Neuronal stem cell (in vitro differentiated cells): ENCODE data around the gene KIFC3.

Experiments
- DNase-seq: peaks from one replicate; pipeline ENCODE4 v3.0.0-alpha.2; 2013; ENCODE audit warnings: low spot score
- H2AFZ ChIP-seq: one replicate; pipeline ENCODE4 v1.6.1; 2013; ENCODE audit warnings: mild to moderate bottlenecking, low read length, inconsistent platforms
- H2AK5ac ChIP-seq: 2 replicates; pipeline ENCODE4 v1.6.1; 2013; ENCODE audit warnings: low read depth, mild to moderate bottlenecking, inconsistent platforms, low read length, moderate library complexity, mixed read lengths
- H2BK120ac ChIP-seq: 2 replicates; pipeline ENCODE4 v1.6.1; 2013; ENCODE audit warnings: low read depth, mild to moderate bottlenecking, inconsistent platforms, low read length, moderate library complexity, mixed read lengths
- H2BK12ac ChIP-seq: one replicate; pipeline ENCODE4 v1.6.1; 2013; ENCODE audit warnings: low read length, inconsistent platforms
- H2BK15ac ChIP-seq: 2 replicates; pipeline ENCODE4 v1.6.1; 2013; ENCODE audit warnings: mild to moderate bottlenecking, low read length, inconsistent platforms, mixed read lengths
- H2BK5ac ChIP-seq: one replicate; pipeline ENCODE4 v1.6.1; 2013; ENCODE audit warnings: inconsistent platforms, mild to moderate bottlenecking, low read length, moderate library complexity
- H3K14ac ChIP-seq: one replicate; pipeline ENCODE4 v1.6.1; 2013; ENCODE audit warnings: low read length, inconsistent platforms
- H3K18ac ChIP-seq: 2 replicates; pipeline ENCODE4 v1.6.1; 2013; ENCODE audit warnings: low read length, inconsistent platforms
- H3K23ac ChIP-seq: 2 replicates; pipeline ENCODE4 v1.6.1; 2013; ENCODE audit warnings: low read depth, mild to moderate bottlenecking, mixed read lengths, low read length, inconsistent platforms; ENCODE audit not compliant: poor library complexity
- H3K27ac ChIP-seq: replicated peaks from 3 replicates; pipeline ENCODE4 v1.5.1; 2013; ENCODE audit warnings: low read length, inconsistent platforms
- H3K27me3 ChIP-seq, 3 experiments: 2 replicates each; pipeline ENCODE4 v1.6.1; 2013; ENCODE audit warnings: low read length in 3 of 3, mild to moderate bottlenecking in 2 of 3, inconsistent platforms in 1 of 3, low read depth in 1 of 3, mixed read lengths in 1 of 3, moderate library complexity in 1 of 3; ENCODE audit not compliant: control insufficient read depth in 3 of 3, insufficient read depth in 3 of 3
- H3K36me3 ChIP-seq, 2 donors: replicated peaks in 1 of 2; 2 replicates each; pipeline ENCODE4 v1.6.1; 2013; ENCODE audit warnings: low read length in 2 of 2; ENCODE audit not compliant: control insufficient read depth in 2 of 2, insufficient read depth in 2 of 2
- H3K4ac ChIP-seq: 2 replicates; pipeline ENCODE4 v1.6.1; 2013; ENCODE audit warnings: inconsistent platforms, mild to moderate bottlenecking, low read length, moderate library complexity
- H3K4me1 ChIP-seq, 2 donors: 1 replicate in 1 of 2; 2 replicates in 1 of 2; pipeline ENCODE4 v1.6.1; 2013; ENCODE audit warnings: low read length in 2 of 2, low read depth in 1 of 2; ENCODE audit not compliant: control insufficient read depth in 2 of 2, insufficient read depth in 1 of 2
- H3K4me2 ChIP-seq: one replicate; pipeline ENCODE4 v1.6.1; 2013; ENCODE audit warnings: mild to moderate bottlenecking, low read length, inconsistent platforms; ENCODE audit not compliant: insufficient read depth, poor library complexity, severe bottlenecking
- H3K4me3 ChIP-seq, 2 donors: 2 replicates each; pipeline ENCODE4 v1.5.1; 2013; ENCODE audit warnings: low read length in 2 of 2, mild to moderate bottlenecking in 2 of 2, inconsistent platforms in 1 of 2, moderate library complexity in 1 of 2
- H3K79me1 ChIP-seq: one replicate; pipeline ENCODE4 v1.6.1; 2013; ENCODE audit warnings: low read depth, mild to moderate bottlenecking, inconsistent platforms, low read length, moderate library complexity
- H3K9ac ChIP-seq: one replicate; pipeline ENCODE4 v1.6.1; 2013; ENCODE audit warnings: mild to moderate bottlenecking, low read depth, low read length, inconsistent platforms; ENCODE audit not compliant: poor library complexity
- H3K9me3 ChIP-seq, 2 donors: replicated peaks in 1 of 2; 2 replicates each; pipeline versions ENCODE3 to v1.6.1; 2013; ENCODE audit warnings: low read length in 2 of 2, mild to moderate bottlenecking in 2 of 2, inconsistent platforms in 1 of 2, low read depth in 1 of 2, mixed read lengths in 1 of 2, moderate library complexity in 1 of 2; ENCODE audit not compliant: control insufficient read depth in 2 of 2, insufficient read depth in 1 of 2
- H4K8ac ChIP-seq: one replicate; pipeline ENCODE4 v1.6.1; 2013; ENCODE audit warnings: low read depth, mild to moderate bottlenecking, inconsistent platforms, low read length, moderate library complexity
- H4K91ac ChIP-seq: one replicate; pipeline ENCODE4 v1.6.1; 2013; ENCODE audit warnings: low read length, low read depth, mild to moderate bottlenecking, inconsistent platforms; ENCODE audit not compliant: poor library complexity
- whole genome bisulfite sequencing, 2 donors: extraction: QIAGEN DNeasy Blood & Tissue Kit; methylation state at CpG; one replicate each; pipeline ENCODE4 v1.1.7; 2013; ENCODE audit warnings: missing lambda C conversion rate in 2 of 2, mixed read lengths in 1 of 2; ENCODE audit not compliant: insufficient read length in 2 of 2, insufficient replicate concordance in 1 of 2; ENCODE audit errors: extremely low coverage in 2 of 2; 5-methylcytosine and 5-hydroxymethylcytosine counted together

KIFC3 gene

DNA sequence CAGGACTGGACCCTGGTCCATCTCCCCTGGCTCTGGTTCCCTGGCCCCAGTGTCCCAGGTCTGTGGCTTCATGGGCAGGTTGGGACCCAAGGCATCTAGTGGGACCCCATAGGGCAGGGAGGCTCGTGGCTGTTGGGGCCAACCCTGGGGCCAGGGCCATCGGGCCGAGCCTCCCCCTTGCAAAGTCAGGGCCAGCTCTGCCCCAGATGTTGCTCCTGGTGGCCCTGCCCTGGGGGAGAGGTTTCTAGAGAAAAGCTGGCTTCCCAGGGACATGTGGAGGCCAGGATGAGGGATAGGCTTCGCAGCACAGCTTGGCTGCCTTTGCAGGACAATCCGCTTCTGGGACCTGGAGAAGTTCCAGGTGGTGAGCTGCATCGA, 50.1 kb downstream of the KIFC3 start:
- Histone ChIP-seq H3K9me3 (no peaks in the 10 kb centered on the region), H3K14ac (peak overlapping the region; percentile 8), H4K8ac (no peak overlapping the region), H2BK120ac (no peak overlapping the region), H2AFZ (no peak overlapping the region), H3K4me1 (peaks cover 0 to 4% of the 10 kb centered on the region in 2 donors), H3K36me3 (peaks cover 26 to 68% of the 10 kb centered on the region in 2 donors), H3K23ac (peak overlapping the region; percentile 12), H3K9ac (no peak overlapping the region), H2BK15ac (no peak overlapping the region), H2BK12ac (no peak overlapping the region), H3K27me3 (no peaks in the 10 kb centered on the region), H3K18ac (no peak overlapping the region), H3K4ac (no peak overlapping the region), H4K91ac (no peak overlapping the region), H3K27ac (no peak overlapping the region), H3K4me3 (no peak overlapping the region), H2BK5ac (peak overlapping the region; percentile 53), H3K79me1 (peaks cover 2% of the 10 kb centered on the region), H2AK5ac (no peak overlapping the region), H3K4me2 (no peak overlapping the region)
- no CpG with 5 or more reads among the region's 6 CpGs for WGBS, 2 donors
- DNase-seq: no peak

DNA sequence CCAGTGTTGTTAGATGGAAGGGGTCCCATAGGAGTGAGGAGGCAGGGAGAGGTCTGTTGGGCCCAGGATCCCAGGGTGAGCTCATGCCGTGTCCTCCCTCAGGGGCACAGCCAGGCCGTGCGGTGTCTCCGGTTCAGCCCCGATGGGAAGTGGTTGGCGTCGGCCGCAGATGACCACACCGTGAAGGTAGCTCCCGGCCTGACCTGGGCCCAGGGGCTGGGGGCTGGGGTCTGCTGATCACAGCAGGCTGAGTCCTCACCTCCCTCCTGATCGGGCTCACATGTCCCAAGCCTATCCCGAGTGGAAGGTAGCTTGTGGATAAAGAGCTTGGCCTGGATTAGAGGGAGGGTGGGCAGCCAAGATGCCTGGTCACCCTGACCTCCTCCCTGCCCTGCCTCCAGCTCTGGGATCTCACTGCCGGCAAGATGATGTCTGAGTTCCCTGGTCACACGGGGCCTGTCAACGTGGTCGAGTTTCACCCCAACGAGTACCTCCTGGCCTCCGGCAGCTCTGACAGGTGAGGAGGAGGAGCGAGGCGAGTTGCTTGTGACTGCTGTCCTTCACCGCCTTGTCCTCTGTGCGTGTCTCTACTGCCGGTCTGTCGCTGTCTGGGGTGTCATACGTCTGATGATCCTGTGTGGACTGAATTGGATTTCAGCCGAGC, 50.6 kb downstream of the KIFC3 start:
- H3K14ac ChIP-seq: no peak overlapping the region
- no peak overlapping the region for H2AFZ ChIP-seq
- H3K9ac ChIP-seq: no peak overlapping the region
- WGBS, 2 donors: no CpG with 5 or more reads among the region's 26 CpGs
- H3K79me1 ChIP-seq: peaks cover 2% of the 10 kb centered on the region
- H3K4me2 ChIP-seq: no peak overlapping the region
- no peak overlapping the region for H2BK15ac ChIP-seq
- no peaks in the 10 kb centered on the region for H3K9me3 ChIP-seq
- no peak overlapping the region for H3K18ac ChIP-seq
- no peak for DNase-seq
- H2AK5ac ChIP-seq: no peak overlapping the region
- no peak overlapping the region for H3K27ac ChIP-seq
- H3K23ac ChIP-seq: peak overlapping the region; percentile 3
- H3K4ac ChIP-seq: no peak overlapping the region
- no peak overlapping the region for H3K4me3 ChIP-seq
- H3K36me3 ChIP-seq: peaks cover 25 to 67% of the 10 kb centered on the region in 2 donors
- H2BK5ac ChIP-seq: no peak overlapping the region
- H3K4me1 ChIP-seq: peaks cover 0 to 6% of the 10 kb centered on the region in 2 donors
- no peak overlapping the region for H2BK120ac ChIP-seq
- H3K27me3 ChIP-seq: no peaks in the 10 kb centered on the region
- H2BK12ac ChIP-seq: no peak overlapping the region
- H4K8ac ChIP-seq: no peak overlapping the region
- no peak overlapping the region for H4K91ac ChIP-seq

GRCh38 chr16:57750796-57751538, 51.3 kb downstream of the KIFC3 start:
- Histone ChIP-seq H2BK15ac (no peak overlapping the region), H3K4ac (no peak overlapping the region), H3K36me3 (peaks cover 18 to 60% of the 10 kb centered on the region in 2 donors), H3K79me1 (no peaks in the 10 kb centered on the region), H3K4me1 (peaks cover 0 to 6% of the 10 kb centered on the region in 2 donors), H3K9ac (no peak overlapping the region), H2BK5ac (no peak overlapping the region), H2AFZ (no peak overlapping the region), H3K4me2 (no peak overlapping the region), H3K4me3 (no peak overlapping the region), H3K9me3 (no peaks in the 10 kb centered on the region), H4K8ac (no peak overlapping the region), H2AK5ac (no peak overlapping the region), H2BK120ac (no peak overlapping the region), H3K18ac (no peak overlapping the region), H3K27me3 (no peaks in the 10 kb centered on the region), H3K23ac (no peak overlapping the region), H3K27ac (no peak overlapping the region), H3K14ac (no peak overlapping the region), H2BK12ac (no peak overlapping the region), H4K91ac (no peak overlapping the region)
- no CpG with 5 or more reads among the region's 24 CpGs for WGBS, 2 donors
- no peak for DNase-seq

DNA sequence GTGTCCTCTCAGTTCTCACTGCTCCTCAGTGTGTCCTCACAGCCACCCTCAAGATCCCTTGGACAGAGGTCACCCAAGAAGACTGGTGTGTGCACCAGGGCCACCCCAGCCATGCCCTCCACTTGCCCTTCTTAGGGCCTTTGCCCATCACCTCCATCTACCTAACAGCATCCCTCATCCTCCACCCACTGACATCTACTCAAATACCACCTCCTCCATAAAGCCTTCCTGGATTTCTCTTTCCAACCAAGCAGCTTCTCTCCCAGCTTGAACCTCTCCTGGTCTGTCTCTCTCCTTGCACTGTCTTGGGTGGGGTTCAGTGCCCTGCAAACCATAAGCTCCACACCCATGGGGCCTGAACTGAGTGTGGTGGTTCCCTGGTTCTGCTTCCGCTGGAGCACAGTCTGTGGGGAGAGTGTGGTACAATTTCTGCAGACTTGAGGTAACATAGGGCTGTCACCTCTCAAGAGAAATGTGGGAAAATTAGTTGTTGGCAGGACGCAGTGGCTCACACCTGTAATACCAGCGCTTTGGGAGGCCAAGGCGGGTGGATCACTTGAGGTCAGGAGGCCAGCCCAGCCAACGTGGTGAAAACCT, 52.3 kb downstream of the KIFC3 start:
- WGBS, 2 donors: no CpG with 5 or more reads among the region's 5 CpGs
- DNase-seq: no peak
- no peak overlapping the region for H3K4me2 ChIP-seq

More for the DNA sequence above, 52.3 kb downstream of the KIFC3 start:
- H4K91ac ChIP-seq: no peak overlapping the region
- no peak overlapping the region for H2BK5ac ChIP-seq
- no peak overlapping the region for H3K14ac ChIP-seq
- H4K8ac ChIP-seq: no peak overlapping the region
- H2BK15ac ChIP-seq: no peak overlapping the region
- no peak overlapping the region for H2AFZ ChIP-seq
- H3K4ac ChIP-seq: no peak overlapping the region
- H3K9ac ChIP-seq: no peak overlapping the region
- peaks cover 0 to 6% of the 10 kb centered on the region in 2 donors for H3K4me1 ChIP-seq
- H3K36me3 ChIP-seq: peaks cover 11 to 53% of the 10 kb centered on the region in 2 donors
- no peak overlapping the region for H3K27ac ChIP-seq
- H2BK120ac ChIP-seq: no peak overlapping the region
- H2BK12ac ChIP-seq: no peak overlapping the region
- H3K23ac ChIP-seq: no peak overlapping the region
- H3K9me3 ChIP-seq: no peaks in the 10 kb centered on the region
- H2AK5ac ChIP-seq: no peak overlapping the region
- H3K79me1 ChIP-seq: no peaks in the 10 kb centered on the region
- H3K18ac ChIP-seq: no peak overlapping the region
- H3K27me3 ChIP-seq: no peaks in the 10 kb centered on the region
- H3K4me3 ChIP-seq: no peak overlapping the region
